ENCODE measurements around the gene HILPDA.
"Not testable (repeated sequence)": the region's sequence is repeated elsewhere in the genome, so short reads cannot be mapped to it uniquely, and the experiment has no call there.

The HILPDA gene

DNA sequence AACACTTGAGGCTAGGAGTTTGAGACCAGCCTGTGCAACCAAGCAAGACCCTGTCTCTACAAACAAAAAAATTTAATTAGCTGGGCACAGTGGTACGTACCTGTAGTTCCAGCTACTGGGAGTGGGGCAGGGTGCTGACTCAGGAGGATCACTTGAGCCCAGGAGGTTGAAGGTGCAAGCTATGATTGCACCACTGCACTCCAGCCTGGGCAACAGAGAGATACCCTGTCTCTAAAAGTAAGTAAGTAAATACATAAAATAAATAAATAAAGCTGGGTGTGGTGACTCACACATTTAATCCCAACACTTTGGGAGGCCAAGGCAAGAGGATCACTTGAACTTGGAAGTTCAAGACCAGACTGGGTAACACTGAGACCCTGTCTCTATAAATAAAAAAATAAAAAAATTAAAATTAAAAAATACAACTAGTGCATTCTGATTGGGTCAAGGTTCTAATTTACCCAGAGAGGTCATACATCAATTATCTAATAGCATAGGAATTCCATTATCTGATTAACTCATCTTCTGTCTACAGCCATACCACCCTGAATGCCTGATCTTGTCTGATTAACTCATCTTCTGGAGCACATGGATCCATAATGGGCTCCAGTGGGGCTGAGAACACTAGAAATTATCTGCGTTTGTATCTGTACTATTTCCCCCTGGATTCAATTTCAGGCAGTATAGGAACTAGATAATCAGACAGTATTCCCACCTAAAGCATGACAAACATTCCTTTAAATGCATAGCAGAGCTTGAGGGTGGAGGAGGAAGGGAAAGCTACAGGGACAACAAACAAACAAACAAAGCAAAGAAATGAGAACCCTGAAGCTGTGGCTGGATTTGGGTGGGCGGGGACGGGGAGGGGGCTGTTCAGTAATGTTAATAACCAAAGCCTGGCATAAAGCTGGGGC, 21.0 kb upstream of the HILPDA start:
- DNase-seq, result no peak

DNA sequence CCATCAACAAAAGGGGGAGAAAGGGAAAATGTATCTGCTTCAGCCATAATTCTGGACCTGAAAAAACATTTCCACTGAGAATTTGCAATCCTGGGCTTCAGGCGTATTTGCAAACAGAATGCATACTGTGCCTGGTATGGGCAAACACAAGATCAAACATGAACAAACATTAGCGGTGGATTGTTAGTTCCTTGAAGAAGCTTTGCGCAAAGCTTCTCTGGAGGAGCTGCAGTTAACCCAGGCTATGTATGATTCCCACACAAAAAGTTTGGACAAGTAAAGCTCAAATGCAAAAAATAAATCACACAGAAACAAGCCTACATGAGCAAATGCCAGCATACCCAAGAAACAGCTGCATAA, 20.4 kb upstream of the HILPDA start:
- no peak for DNase-seq

GRCh38 chr7:128437426-128438332, 18.0 kb upstream of the HILPDA start:
- no peak for DNase-seq

GRCh38 chr7:128442356-128442755, 13.3 kb upstream of the HILPDA start:
- no peak for DNase-seq

- DNase-seq, result peak; percentile 69
These were observed 11.7 kb upstream of the HILPDA start for GRCh38 chr7:128443831-128444600.

GRCh38 chr7:128446306-128446705, 9.4 kb upstream of the HILPDA start:
- no peak for DNase-seq

DNA sequence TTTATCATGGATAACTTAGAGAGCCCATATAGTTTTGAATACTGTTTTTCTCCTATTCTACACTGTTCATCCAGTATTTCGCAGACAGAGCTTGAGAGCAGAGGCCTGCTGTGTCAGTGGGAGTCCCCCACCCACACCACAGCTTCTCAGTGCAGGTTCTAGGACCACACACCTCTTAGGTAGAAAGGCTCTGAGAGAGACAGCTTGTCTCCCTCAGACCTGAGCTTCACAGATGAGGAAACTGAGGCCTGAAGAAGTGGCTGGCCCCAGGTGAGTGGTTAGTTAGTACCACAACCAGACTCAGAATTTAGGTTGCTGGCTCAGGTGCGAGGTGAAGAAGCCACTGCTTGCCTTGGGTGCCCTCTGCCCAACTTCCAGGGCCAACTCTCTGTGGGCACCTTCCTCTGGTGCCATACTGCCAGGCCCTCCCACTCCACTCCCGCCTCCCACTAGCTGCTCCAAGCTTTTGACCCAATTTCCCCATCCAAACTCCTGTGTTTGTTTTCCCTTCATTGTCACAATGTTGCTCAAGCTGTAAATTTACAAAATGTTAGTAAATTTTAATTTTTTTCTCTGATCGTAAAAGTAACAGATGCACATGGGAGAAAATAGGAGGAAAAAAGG, 7.6 kb upstream of the HILPDA start:
- no peak for DNase-seq

DNA sequence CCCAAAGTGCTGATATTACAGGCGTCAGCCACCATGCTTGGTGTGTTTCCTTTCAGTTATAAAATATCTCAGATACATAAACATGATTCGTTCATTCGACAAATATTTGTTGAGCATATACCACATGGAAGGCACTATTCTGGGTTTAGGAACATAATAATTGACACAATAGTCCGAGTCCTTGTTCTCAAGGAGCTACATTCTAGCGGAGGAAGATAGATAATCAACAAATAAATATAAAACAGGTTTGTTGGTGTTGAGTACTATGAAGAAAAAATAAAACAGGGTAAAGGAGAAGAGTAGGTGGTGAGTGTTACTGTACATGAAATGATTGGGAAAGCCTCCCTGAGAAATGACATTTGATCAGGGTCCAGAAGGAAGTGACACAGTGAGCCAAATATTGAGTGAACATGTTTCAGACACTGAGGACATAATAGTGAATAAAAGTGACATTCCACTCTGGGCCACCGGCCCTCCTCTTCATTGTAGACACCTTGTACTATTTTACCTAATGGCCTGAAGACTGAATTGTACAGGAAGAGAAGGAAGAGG, 6.9 kb upstream of the HILPDA start:
- DNase-seq, result no peak

- DNase-seq, result no peak
These were observed 5.3 kb upstream of the HILPDA start for GRCh38 chr7:128450409-128450808.

DNA sequence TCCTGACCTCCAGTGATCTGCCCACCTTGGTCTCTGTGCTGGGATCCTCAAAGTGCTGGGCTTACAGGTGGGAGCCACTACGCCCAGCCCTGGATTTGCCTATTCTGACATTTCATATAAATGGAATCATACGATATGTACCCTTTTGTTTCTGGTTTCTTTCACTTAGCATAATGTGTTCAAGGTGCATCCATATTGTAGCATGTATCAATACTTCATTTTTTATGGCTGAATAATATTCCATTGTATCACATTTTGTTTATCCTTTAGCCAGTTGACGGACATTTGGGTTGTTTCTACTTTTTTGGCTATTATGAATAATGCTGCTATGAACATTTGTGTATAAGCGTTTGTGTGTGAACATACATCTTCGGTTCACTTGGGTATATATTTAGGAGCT, 4.8 kb upstream of the HILPDA start:
- DNase-seq, result no peak

DNA sequence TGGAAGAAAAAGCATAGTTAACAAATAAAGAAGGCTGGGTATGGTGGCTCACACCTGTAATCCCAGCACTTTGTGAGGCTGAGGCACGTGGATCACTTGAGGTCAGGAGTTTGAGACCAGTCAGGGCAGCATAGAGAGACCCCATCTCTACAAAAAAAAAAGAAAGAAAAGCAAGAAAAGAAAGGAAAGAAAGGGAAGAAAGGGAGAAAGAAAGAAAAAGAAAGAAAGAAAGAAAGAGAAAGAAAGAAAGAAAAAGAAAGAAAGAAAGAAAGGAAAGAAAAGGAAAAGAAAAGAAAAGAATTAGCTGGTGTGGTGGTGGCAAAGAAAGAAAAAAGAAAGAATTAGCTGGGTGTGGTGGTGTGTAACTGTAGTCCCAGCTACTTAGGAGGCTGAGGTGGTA, 3.1 kb upstream of the HILPDA start:
- DNase-seq, result no peak

GRCh38 chr7:128453836-128454804, 1.6 kb upstream of the HILPDA start:
- DNase-seq, result no peak

- DNase-seq, result no peak
These were observed 703 bp upstream of the HILPDA start for GRCh38 chr7:128454808-128455542.

- no peak for DNase-seq
These were observed 612 bp downstream of the HILPDA start for GRCh38 chr7:128456255-128456725.

GRCh38 chr7:128457385-128457784, 1.7 kb downstream of the HILPDA start:
- not testable (repeated sequence) for DNase-seq

GRCh38 chr7:128458956-128459355, 3.3 kb downstream of the HILPDA start:
- no peak for DNase-seq

GRCh38 chr7:128459394-128459878, 3.8 kb downstream of the HILPDA start:
- DNase-seq, result peak; percentile 14

DNA sequence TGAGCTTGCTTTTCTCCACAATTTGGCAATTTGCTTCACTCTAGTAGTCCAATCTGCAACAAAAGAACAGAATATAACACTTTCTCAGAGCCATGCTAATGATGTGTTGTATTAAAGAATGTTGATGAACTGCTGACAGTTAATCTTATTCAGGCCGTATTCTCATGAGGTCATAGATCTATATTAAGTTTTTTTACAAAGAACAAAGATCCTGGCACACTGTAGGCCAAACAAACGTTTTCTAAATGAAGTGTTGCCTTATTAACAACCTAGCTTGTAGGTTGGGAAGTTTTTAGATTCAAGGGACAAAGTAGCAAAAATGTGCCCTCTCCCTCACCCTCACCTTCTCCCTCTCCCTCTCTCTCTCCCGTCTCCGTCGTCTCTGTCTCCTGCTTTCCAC, 6.8 kb downstream of the HILPDA start:
- DNase-seq, result no peak

GRCh38 chr7:128463345-128463744, 7.7 kb downstream of the HILPDA start:
- not testable (repeated sequence) for DNase-seq

DNA sequence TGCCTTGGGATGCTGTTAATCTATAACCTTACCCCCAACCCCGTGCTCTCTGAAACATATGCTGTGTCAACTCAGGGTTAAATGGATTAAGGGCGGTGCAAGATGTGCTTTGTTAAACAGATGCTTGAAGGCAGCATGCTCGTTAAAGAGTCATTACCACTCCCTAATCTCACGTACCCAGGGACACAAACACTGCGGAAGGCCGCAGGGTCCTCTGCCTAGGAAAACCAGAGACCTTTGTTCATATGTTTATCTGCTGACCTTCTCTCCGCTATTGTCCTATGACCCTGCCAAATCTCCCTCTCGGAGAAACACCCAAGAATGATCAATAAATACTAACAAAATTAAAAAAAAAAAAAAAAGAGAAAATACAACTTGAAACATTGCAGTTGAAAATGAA, 8.3 kb downstream of the HILPDA start:
- not testable (repeated sequence) for DNase-seq
